IMR-90 (cell line): ENCODE measurements around the gene CYP3A4. TPM values are rescaled to one million over a fixed set of nuclear protein-coding genes. Genes with fewer than 3 reads are reported as not detected.

ENCODE experiments used
- ATAC-seq: fragments of 200-7000 bp; cut with Tn5 transposase; 2 replicates; pipeline ENCODE4 v1.9.1; 2020; ENCODE audit warnings: low read depth, mild to moderate bottlenecking, moderate library complexity
- BruUV-seq: library from RNA; stranded (reverse); fragments of 400-500 nt; replicated peaks from 2 replicates; lab custom pipeline; 2021; lab: Mats Ljungman, UMichigan
- CTCF ChIA-PET: fragments of 300-600 bp; formaldehyde crosslinking; extraction: SDS; loops from one replicate; lab custom pipeline; 2021; ENCODE audit warnings: antibody characterized with exemption; lab: Yijun Ruan, JAX
- POLR2A ChIA-PET: fragments of 300-600 bp; sonication (Branson Sonifier 250); formaldehyde crosslinking; loops from one replicate; lab custom pipeline; 2022; ENCODE audit warnings: antibody characterized with exemption; ENCODE audit not compliant: unreplicated experiment; lab: Charles Lee
- DNase-seq: peaks from one replicate; pipeline ENCODE4 v3.0.0; 2013
- H2AFZ ChIP-seq: replicated peaks from 2 replicates; pipeline ENCODE3; 2013; ENCODE audit warnings: low read length, mild to moderate bottlenecking; ENCODE audit not compliant: poor library complexity
- H2AK5ac ChIP-seq: 2 replicates; pipeline ENCODE4 v1.6.1; 2013; ENCODE audit warnings: low read depth, low read length, inconsistent platforms
- H2AK9ac ChIP-seq: replicated peaks from 2 replicates; pipeline ENCODE3; 2013; ENCODE audit warnings: mild to moderate bottlenecking, low read depth, low read length, moderate library complexity; ENCODE audit not compliant: poor library complexity
- H2BK120ac ChIP-seq: 2 replicates; pipeline ENCODE4 v1.6.1; 2013; ENCODE audit warnings: low read depth, low read length, inconsistent platforms
- H2BK15ac ChIP-seq: 3 replicates; pipeline ENCODE4 v1.6.1; 2013; ENCODE audit warnings: low read depth, low read length, inconsistent platforms
- H2BK20ac ChIP-seq: 2 replicates; pipeline ENCODE4 v1.6.1; 2013; ENCODE audit warnings: low read depth, mild to moderate bottlenecking, inconsistent platforms, low read length, moderate library complexity
- H2BK5ac ChIP-seq: 2 replicates; pipeline ENCODE4 v1.6.1; 2013; ENCODE audit warnings: mild to moderate bottlenecking, low read depth, low read length, inconsistent platforms; ENCODE audit not compliant: poor library complexity, severe bottlenecking
- H3K14ac ChIP-seq: replicated peaks from 2 replicates; pipeline ENCODE4 v1.6.1; 2013; ENCODE audit warnings: low read depth, low read length, inconsistent platforms
- H3K18ac ChIP-seq: 2 replicates; pipeline ENCODE4 v1.6.1; 2013; ENCODE audit warnings: low read depth, low read length, control low read depth
- H3K23ac ChIP-seq: 2 replicates; pipeline ENCODE4 v1.6.1; 2013; ENCODE audit warnings: low read depth, low read length, inconsistent platforms
- H3K27ac ChIP-seq: 2 replicates; pipeline ENCODE4 v1.5.1; 2013; ENCODE audit warnings: mild to moderate bottlenecking, control low read depth, low read length; ENCODE audit not compliant: insufficient read depth
- H3K27me3 ChIP-seq: 2 replicates; pipeline ENCODE4 v1.6.1; 2013; ENCODE audit warnings: low read length; ENCODE audit not compliant: control insufficient read depth, insufficient read depth
- H3K36me3 ChIP-seq: 2 replicates; pipeline ENCODE4 v1.6.1; 2013; ENCODE audit warnings: low read length, mixed read lengths; ENCODE audit not compliant: control insufficient read depth, insufficient read depth
- H3K4ac ChIP-seq: 2 replicates; pipeline ENCODE4 v1.6.1; 2013; ENCODE audit warnings: low read depth, low read length, inconsistent platforms
- H3K4me1 ChIP-seq: 2 replicates; pipeline ENCODE4 v1.6.1; 2013; ENCODE audit warnings: low read length, mixed read lengths; ENCODE audit not compliant: control insufficient read depth, insufficient read depth
- H3K4me2 ChIP-seq: 2 replicates; pipeline ENCODE4 v1.6.1; 2013; ENCODE audit warnings: low read depth, mild to moderate bottlenecking, control low read depth, low read length, moderate library complexity
- H3K4me3 ChIP-seq: 2 replicates; pipeline ENCODE4 v1.5.1; 2013; ENCODE audit warnings: low read depth, mild to moderate bottlenecking, control low read depth, low read length, moderate library complexity; ENCODE audit not compliant: insufficient read depth
- H3K56ac ChIP-seq: 2 replicates; pipeline ENCODE4 v1.6.1; 2013; ENCODE audit warnings: low read length, inconsistent platforms; ENCODE audit not compliant: insufficient read depth; ENCODE audit errors: extremely low read depth
- H3K79me1 ChIP-seq, 2 experiments: 2 replicates each; pipeline ENCODE4 v1.6.1; 2013; ENCODE audit warnings: low read length in 2 of 2, inconsistent platforms in 1 of 2, low read depth in 1 of 2
- H3K9ac ChIP-seq: 2 replicates; pipeline ENCODE4 v1.6.1; 2013; ENCODE audit warnings: low read depth, low read length, control low read depth
- H3K9me1 ChIP-seq: 2 replicates; pipeline ENCODE4 v1.6.1; 2013; ENCODE audit warnings: low read length, inconsistent platforms; ENCODE audit not compliant: insufficient read depth
- H3K9me3 ChIP-seq: 2 replicates; pipeline ENCODE4 v1.6.1; 2013; ENCODE audit warnings: low read length; ENCODE audit not compliant: control insufficient read depth, insufficient read depth
- H4K20me1 ChIP-seq: 2 replicates; pipeline ENCODE4 v1.6.1; 2013; ENCODE audit warnings: low read length, inconsistent platforms; ENCODE audit not compliant: insufficient read depth
- H4K5ac ChIP-seq: 2 replicates; pipeline ENCODE4 v1.6.1; 2013; ENCODE audit warnings: mild to moderate bottlenecking, low read depth, low read length, control low read depth
- H4K8ac ChIP-seq, 2 experiments: 2 replicates each; pipeline ENCODE4 v1.6.1; 2013; ENCODE audit warnings: low read depth in 2 of 2, low read length in 2 of 2, control low read depth in 1 of 2, inconsistent platforms in 1 of 2
- H4K91ac ChIP-seq: 2 replicates; pipeline ENCODE4 v1.6.1; 2013; ENCODE audit warnings: low read depth, low read length, inconsistent platforms; ENCODE audit not compliant: insufficient read depth
- CEBPB ChIP-seq: IDR thresholded peaks from 2 replicates; pipeline ENCODE4 v1.6.1; 2012; ENCODE audit warnings: low read depth, low read length, improper control_type of control experiment
- CHD1 ChIP-seq: IDR thresholded peaks from 2 replicates; pipeline ENCODE4 v1.6.1; 2012; ENCODE audit warnings: low read depth, low read length, improper control_type of control experiment
- NFE2L2 ChIP-seq: fragments of 150-350 bp; IDR thresholded peaks from 2 replicates; pipeline ENCODE4 v1.6.1; 2016; ENCODE audit warnings: low read depth, mild to moderate bottlenecking, low read length
- POLR2A ChIP-seq: IDR thresholded peaks from 2 replicates; pipeline ENCODE4 v1.6.1; 2012; ENCODE audit warnings: mild to moderate bottlenecking, low read depth, low read length
- SMC3 ChIP-seq: fragments of 150-350 bp; IDR thresholded peaks from 2 replicates; pipeline ENCODE4 v1.6.1; 2016; ENCODE audit warnings: low read depth, mild to moderate bottlenecking, antibody characterized with exemption, low read length, moderate library complexity
- WGBS, 2 experiments: methylation state at CpG; one replicate each; pipeline versions ENCODE4 v1.1.5 to v1.1.7; 2013; ENCODE audit warnings: missing lambda C conversion rate in 2 of 2; ENCODE audit not compliant: insufficient read length in 1 of 2; ENCODE audit errors: extremely low coverage in 2 of 2; 5-methylcytosine and 5-hydroxymethylcytosine counted together
- dilution Hi-C: fragments of 300-500 bp; cut with HindIII; formaldehyde crosslinking; loops from one replicate; pipeline ENCODE4 v1.14.3; 2018; ENCODE audit warnings: low sequenced_read_pairs; ENCODE audit not compliant: unreplicated experiment
- in situ Hi-C: fragments of 300-500 bp; cut with MboI; formaldehyde crosslinking; loops from 3 replicates; pipeline ENCODE4 v1.14.3; 2019; ENCODE audit warnings: low sequenced_read_pairs, inconsistent platforms, mixed read lengths
- intact Hi-C: fragments of 100-400 bp; cut with micrococcal nuclease; formaldehyde crosslinking; loops from 2 replicates; pipeline ENCODE4 v1.10.0; 2022
- polyA plus RNA-seq, 3 experiments: library from polyadenylated mRNA; depleted of rRNA; stranded (reverse); fragments of >200 nt; gene quantifications; 2 replicates each; pipeline ENCODE4 v1.2.3, GENCODE V29; 2012; ENCODE audit warnings: low replicate concordance in 1 of 3
- total RNA-seq: library from RNA; depleted of rRNA; stranded (reverse); fragments of >200 nt; gene quantifications from 2 replicates; pipeline ENCODE4 v1.2.3, GENCODE V29; 2012
- TF ChIP-seq, protein P1 (sequence below): fragments of 150-350 bp; IDR thresholded peaks from 2 replicates; pipeline ENCODE4 v1.6.1; 2016; ENCODE audit warnings: low read depth, mild to moderate bottlenecking, low read length, moderate library complexity, borderline replicate concordance

Gene CYP3A4
- total and polyA plus RNA-seq, 2 of the 4 experiments (the other 2 are of a cell fraction): not detected

DNA sequence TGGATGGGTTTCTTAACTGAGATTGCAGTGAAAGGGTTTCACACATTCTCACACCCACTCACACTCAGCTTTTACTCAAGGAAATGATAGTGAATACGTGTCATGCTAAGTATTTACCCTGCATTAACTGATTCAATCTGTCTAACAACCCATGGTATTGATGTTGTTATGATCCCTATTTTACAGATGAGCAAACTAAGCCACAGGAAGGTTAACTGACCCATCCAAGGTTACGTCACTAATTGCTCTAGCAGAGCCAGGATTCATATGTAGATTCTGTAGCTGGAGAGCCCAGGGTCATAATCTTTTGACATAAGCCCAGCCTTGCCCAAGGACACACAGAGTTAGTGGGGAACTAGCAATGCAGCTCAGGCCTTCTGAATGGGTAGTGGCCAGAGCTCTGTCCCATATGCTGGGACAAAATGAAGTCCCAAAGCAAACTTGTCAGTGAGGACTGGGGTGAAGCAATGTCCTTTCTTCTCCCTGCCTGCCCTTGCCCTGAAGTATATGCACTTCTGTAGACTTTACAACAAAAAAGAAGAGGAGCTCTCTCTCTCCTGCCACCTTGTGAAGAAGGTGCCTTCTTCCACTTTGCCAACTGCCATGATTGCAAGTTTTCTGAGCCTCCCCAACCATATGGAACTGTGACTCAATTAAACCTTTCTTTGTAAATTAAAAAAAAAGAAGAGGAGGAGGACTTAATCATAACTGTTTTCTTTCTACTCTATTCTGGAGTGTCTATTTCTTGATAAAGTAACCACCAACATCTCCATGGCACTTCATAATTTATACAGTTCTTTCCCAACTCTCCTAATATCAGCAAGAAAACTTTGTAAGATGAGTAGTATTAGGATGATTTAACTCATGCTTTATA is 44.0 kb downstream of the CYP3A4 start:
- no peak for DNase-seq
- no TSS peak for BruUV-seq
- intact Hi-C loops: no loop called here
- no peak overlapping the region for H4K5ac ChIP-seq
- peak overlapping the region; percentile 35; the same call in 1 of the 2 replicates for H3K18ac ChIP-seq
- no peak overlapping the region for H2BK5ac ChIP-seq
- H2BK120ac ChIP-seq: no peak overlapping the region
- no peak overlapping the region for H3K4me3 ChIP-seq
- no peak; the same call in none of the 2 replicates for ATAC-seq
- no peak overlapping the region for H3K56ac ChIP-seq
- no peaks in the 10 kb centered on the region for H4K20me1 ChIP-seq
- no peak overlapping the region for H3K23ac ChIP-seq
- H3K9ac ChIP-seq: no peak overlapping the region
- H3K79me1 ChIP-seq: no peaks in the 10 kb centered on the region
- no CpG with 5 or more reads among the region's 2 CpGs for WGBS, 2 experiments
- 0 out of 2 replicates have a peak, but pooled peaks cover 2% of the 10 kb centered on the region for H3K4me1 ChIP-seq
- POLR2A ChIA-PET: no interaction called here
- H3K4ac ChIP-seq: no peak overlapping the region
- H3K27ac ChIP-seq: no peak overlapping the region
- H4K8ac ChIP-seq: no peak overlapping the region
- dilution Hi-C loops: no loop called here
- no peaks in the 10 kb centered on the region for H3K36me3 ChIP-seq
- no peaks in the 10 kb centered on the region for H3K9me1 ChIP-seq
- no peak for TF ChIP-seq CEBPB
- no peak for TF ChIP-seq CHD1
- TF ChIP-seq, protein P1, sequence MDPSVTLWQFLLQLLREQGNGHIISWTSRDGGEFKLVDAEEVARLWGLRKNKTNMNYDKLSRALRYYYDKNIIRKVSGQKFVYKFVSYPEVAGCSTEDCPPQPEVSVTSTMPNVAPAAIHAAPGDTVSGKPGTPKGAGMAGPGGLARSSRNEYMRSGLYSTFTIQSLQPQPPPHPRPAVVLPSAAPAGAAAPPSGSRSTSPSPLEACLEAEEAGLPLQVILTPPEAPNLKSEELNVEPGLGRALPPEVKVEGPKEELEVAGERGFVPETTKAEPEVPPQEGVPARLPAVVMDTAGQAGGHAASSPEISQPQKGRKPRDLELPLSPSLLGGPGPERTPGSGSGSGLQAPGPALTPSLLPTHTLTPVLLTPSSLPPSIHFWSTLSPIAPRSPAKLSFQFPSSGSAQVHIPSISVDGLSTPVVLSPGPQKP: no peak
- TF ChIP-seq NFE2L2: no peak
- no peak for TF ChIP-seq SMC3
- no peak for TF ChIP-seq POLR2A
- H2AK5ac ChIP-seq: no peak overlapping the region
- H3K14ac ChIP-seq: no peak overlapping the region
- H4K91ac ChIP-seq: no peak overlapping the region
- CTCF ChIA-PET: no interaction called here
- no peak overlapping the region for H2BK20ac ChIP-seq
- no peaks in the 10 kb centered on the region for H3K9me3 ChIP-seq
- no peak overlapping the region for H3K4me2 ChIP-seq
- peaks cover 3% of the 10 kb centered on the region; the same call in 1 of the 2 replicates for H3K27me3 ChIP-seq
- H2BK15ac ChIP-seq: no peak overlapping the region
- H2AK9ac ChIP-seq: no peak overlapping the region
- in situ Hi-C loops: no loop called here
- H2AFZ ChIP-seq: no peak overlapping the region
